HL-60 (cell line): ENCODE measurements around the gene RAPGEF2.

Source experiments
- CTCF ChIP-seq: IDR thresholded peaks from one replicate; pipeline ENCODE4 v1.5.1; 2011; ENCODE audit warnings: low read length, control low read depth, inconsistent platforms; ENCODE audit not compliant: insufficient read depth
- POLR2AphosphoS5 ChIP-seq: IDR thresholded peaks from 2 replicates; pipeline ENCODE4 v1.6.1; 2012; ENCODE audit warnings: low read depth
- REST ChIP-seq: IDR thresholded peaks from 2 replicates; pipeline ENCODE4 v1.6.1; 2012; ENCODE audit warnings: low read depth; ENCODE audit not compliant: insufficient replicate concordance

DNA sequence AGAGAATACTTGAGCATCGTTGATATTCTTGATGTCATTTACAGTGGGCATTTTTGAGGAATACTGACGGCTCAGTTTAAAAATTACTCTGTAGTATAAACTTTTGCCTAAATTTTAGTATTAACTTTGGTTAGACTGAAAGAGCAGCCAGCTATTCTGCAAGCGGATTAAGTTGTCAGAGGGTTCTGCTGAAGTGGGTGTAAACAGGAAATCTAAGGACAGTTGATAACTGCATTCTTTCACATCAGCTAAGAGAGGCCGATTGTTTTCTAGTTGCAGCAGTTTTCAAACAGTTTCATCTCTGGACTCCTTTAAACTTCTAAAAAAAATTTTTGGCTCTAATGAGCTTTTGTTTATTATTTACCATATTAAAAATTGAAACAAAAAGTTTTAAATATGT lies 149.6 kb downstream of the RAPGEF2 start:
- no peak for TF ChIP-seq REST
- TF ChIP-seq CTCF: no peak
- no peak for TF ChIP-seq POLR2AphosphoS5
